SIG-M5 treated with dmso at 0.1 percent for 504 hours (cell line): ENCODE results near the gene SLC9A2.

Experiments used
- DNase-seq: peaks from one replicate; lab custom pipeline; 2025; ENCODE audit not compliant: unreplicated experiment; lab: John Stamatoyannopoulos, UW

The SLC9A2 gene

DNA sequence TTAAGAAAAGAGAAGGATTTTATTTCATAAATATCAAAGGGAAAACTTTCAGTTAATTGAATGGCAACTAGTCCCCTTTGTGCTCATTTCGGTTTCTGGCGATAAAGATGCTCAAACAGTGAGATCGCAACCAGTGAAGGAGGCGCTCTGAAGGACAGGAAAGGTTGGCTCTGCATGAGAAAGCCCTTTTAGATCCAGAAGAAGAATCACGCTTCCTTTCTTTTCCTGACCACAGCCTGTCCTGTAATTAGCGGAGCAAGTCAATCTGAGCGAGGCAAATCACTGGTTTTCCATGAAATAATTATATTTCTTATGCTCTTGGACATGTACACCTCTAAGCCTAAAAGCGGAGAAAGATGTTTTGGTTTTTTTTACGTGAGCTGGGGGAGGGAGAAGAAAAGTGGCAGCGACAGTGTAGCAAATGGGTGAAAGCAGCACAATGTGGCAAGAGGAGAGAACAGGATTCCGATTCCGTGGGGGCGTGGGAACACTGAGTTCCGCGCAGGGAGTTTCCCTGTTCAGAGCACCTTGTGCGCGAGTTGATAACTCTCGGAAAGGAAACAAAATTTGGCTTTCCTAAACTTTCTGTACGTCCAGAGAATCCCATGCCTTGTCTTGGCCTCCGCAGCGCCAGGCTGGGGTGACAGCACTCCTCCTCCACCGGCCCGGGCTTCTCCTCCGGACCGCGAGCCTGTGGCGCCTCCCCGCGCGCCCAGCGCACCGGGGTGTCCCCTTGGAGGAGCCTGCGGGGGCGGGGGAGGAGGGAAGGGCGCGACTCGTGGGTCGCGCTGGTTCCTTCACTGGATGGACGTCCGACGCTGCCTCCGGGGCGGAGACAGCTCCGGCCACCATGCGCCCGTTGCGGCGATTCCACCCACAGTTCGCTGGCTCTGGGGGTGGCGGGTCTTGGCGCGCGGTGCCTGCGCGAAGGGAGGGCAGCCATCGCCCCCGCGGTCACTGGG, 620 bp upstream of the SLC9A2 start:
- peak; percentile 19 for DNase-seq

GRCh38 chr2:102620332-102620731, 979 bp downstream of the SLC9A2 start:
- no peak for DNase-seq

- DNase-seq, result no peak
Observed at GRCh38 chr2:102621630-102622029, 2.3 kb downstream of the SLC9A2 start.

GRCh38 chr2:102622646-102623045, 3.3 kb downstream of the SLC9A2 start:
- DNase-seq, result no peak

GRCh38 chr2:102630458-102630857, 11.1 kb downstream of the SLC9A2 start:
- DNase-seq, result no peak

DNA sequence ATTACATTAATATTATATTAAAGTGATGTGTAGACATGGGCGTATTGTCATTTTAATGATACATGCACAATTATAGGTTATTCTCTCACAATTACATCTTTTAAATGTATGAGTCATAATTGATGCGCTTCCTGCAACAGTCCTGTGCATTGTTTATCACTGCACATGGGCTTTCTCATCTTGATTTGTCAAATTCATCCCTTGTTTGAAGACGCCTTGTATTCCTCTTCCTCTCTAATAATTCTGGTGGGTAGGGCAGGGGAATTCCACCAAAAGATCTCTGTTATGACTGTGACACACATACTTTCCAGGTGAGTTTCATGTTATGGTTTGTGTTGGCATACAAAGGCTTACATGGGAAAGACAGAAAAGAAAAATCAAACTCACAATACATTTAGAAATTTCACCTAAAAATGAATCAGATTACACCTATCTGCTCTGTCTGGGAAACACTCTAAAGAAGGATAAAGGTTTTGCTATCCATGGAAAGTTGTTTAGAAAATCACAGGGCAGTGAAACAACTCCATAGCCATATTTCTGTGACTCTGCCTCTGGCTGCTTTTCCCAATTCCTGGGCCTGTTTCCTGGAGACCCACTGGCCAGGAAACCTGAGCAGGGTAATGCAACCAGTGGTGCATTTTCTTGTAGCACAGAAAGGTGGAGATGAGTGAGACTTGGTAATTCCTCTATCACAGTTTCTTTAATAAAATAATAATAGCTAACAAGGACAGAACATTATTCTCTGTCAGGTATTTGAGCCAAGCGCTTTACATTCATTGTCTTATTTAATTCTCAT, 13.2 kb downstream of the SLC9A2 start:
- DNase-seq, result no peak

DNA sequence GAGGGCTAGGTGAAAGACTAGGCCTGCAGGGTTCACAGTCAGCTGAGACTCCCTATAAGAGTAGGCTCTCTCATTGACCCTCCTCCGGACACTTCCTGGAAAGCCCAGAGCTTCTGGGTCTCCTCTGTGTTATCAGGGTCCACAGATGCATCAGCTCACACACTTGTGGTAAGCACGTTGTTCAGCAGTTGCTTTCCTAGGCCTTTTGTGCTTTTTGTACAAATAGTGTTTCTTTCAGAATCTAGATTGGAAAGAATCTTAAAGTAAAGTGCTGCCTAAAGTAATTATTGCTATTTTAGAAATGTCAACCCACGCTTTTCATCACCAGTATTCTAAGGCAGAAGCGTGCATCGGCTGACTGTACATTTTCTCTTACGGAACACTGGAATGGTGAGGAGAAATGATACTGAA, 15.5 kb downstream of the SLC9A2 start:
- no peak for DNase-seq

DNA sequence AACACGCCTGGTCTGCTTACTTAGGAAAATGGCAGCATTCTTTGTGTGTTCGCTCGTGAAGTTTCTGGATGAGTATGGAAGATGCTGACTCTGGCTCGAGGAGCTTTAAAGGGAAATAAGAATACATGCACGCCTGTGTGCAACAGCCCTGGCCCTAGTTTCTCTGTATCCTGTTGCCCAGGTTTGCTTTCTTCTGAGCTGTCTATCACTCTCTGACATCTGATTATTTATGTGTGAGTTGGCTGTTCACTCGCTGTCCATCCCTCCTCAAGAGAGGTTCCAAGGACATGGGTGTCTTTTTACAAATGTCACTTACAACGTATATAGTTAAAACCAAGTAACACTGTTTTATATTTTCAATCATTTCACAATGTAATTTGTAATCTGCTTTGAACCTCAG, 16.0 kb downstream of the SLC9A2 start:
- no peak for DNase-seq

DNA sequence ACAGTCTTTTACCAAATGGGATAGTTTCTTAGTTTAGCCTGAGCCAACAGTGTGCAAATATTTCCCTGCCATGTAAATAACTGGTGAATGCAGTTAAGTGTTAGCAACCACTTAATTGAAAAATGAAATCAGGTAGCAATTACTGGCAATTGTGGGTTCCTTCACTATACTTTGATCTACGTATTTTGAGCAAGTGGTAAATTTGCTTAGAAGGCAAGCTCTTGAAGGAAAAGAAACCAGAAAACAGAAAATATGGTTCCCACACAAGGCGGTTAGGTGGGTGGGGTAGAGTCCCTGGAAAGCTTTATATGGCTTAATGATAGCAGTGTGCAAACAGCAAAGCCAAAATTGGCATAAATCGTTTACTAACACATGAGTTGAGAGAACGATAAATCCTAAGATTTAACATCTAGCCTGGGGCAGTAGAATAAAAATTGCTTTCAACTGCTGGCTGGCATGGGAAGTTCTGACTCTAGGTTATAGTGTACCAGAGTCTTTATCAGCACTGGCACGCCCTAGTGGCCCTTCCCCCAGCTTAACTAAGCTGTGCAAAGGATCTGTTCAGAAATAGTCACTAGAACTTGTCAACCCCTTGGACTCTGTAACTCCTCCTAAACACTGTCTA, 17.0 kb downstream of the SLC9A2 start:
- no peak for DNase-seq

- no peak for DNase-seq
Observed at GRCh38 chr2:102637358-102637757, 18.0 kb downstream of the SLC9A2 start.

GRCh38 chr2:102639429-102639828, 20.1 kb downstream of the SLC9A2 start:
- DNase-seq, result no peak

DNA sequence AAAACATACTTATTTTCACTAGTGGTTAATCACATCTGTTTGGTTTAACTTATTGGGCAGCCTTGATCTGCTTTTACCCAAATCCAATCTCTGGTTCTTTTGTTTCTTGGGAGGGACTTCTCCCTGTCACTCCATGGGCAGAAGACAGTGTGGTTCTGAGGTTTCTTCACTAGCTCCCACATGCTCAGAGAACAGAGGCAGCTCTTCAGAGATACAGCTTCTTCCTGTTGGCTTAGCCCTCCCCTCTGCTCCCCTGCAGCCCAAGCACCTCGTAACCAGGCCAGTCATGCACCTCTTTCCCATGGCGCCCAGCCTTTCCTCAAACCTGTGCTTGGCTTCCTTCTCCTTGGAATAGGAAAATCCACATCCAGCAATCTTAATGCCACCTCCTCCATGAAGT, 32.8 kb downstream of the SLC9A2 start:
- DNase-seq, result no peak

DNA sequence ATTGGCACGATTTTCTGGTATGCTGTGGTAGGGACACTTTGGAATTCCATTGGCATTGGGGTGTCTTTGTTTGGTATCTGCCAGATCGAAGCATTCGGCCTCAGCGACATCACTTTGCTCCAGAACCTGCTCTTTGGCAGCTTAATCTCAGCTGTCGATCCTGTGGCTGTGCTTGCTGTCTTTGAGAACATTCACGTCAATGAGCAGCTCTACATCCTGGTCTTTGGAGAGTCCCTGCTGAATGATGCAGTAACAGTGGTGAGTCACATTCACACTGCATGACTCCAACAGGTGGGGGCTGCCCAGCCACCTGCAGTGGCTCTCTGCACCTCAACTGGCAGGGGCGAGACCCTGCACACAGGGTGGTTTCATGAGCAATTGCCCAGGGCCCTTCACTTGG, 38.4 kb downstream of the SLC9A2 start:
- no peak for DNase-seq

DNA sequence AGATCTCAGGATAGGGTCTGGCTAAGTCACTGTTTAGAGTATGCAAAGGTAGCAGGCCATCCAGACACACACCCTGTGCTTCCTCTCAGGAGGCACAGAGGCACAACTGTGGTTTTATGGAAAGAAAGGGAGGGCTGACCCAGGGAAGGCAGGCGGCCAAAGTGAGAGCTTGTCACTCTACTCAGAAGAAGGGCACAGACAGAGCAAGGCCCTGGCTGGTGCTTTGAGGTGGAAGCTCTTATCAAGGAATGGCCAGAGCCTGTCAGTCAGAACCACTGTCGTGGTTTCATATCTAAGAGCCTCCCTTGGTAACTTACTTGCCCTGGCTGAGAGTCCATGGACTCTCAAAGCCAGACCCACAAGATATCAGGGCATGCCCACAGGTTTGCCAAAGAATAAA, 40.7 kb downstream of the SLC9A2 start:
- no peak for DNase-seq

GRCh38 chr2:102660574-102660973, 41.2 kb downstream of the SLC9A2 start:
- DNase-seq, result no peak

- no peak for DNase-seq
Observed at GRCh38 chr2:102661846-102662245, 42.5 kb downstream of the SLC9A2 start.

DNA sequence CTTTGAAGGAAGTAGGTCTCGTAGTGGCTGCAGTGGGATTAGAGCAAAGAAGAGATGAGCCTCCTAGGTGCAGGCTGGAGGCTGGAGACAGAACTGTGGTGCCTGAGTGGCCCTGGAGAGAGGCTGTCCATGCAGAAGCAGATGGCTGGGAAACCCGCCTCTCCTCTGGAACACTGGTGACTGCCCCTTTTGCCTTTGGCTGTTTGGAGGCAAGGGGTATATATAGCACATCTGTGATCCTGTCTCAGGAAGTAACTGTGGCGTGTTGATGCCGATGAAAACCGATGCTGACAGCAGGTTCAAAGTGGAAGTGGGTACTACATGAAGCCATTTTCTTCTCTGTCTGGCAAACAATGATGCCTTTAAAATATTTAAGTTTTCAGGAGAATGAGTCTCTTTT, 43.5 kb downstream of the SLC9A2 start:
- no peak for DNase-seq

DNA sequence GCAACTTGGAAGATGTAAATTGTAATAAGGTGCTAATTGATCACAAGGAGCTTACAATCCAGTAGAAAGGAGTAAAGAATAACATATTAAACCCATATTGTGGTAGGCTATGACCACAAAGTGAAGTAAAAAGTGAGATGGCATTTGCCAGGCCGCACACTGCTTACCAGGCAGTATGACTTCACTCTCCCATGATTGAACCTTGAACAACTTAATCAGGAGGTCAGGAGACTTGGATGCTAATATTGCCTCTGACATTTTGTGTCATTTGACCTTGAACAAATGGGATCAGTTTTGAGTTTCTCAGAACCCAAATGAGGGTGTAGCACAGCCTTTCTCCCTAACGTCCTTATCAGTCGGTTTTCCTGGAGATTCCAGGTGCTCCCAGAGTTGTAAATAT, 44.0 kb downstream of the SLC9A2 start:
- no peak for DNase-seq

DNA sequence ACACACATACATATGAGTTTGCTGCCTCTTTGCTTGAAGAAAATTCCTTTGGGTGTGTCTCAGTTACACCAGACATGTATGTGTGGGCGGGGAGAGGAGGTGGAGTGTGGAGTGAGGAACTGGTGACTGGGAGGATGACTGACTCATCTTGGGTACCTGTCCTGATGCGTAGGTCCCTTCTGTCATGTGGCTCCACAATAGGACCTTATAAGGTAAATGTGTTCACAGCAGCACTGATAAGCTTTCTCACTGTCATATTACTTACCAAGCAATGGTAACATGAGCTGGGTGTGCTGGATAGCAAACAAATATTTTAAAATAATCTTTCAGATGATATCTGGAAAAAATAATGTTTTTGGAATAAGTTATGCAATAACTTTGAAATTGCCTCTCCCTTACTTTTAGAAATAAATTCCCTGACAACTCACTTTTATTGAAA, 45.1 kb downstream of the SLC9A2 start:
- DNase-seq, result peak; percentile 40

- DNase-seq, result no peak
Observed at GRCh38 chr2:102667072-102667471, 47.7 kb downstream of the SLC9A2 start.

DNA sequence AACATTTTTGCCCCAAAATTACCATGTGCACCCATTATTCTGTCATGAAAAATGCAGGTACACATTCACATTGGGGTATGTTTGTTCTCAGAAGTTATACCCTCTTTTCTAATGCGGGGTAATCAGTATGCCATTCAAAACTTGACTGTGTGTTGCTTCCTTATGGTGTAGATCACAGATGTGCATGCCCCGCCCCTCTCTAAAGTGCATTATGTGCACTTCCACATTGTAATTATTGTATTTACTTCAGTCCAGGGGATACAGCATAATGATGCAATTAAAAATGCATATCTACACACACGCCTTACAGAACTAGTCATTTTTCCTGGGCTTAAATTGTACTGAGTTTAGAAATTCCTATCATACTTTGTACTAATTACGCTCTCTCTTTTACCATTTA, 48.8 kb downstream of the SLC9A2 start:
- DNase-seq, result no peak

DNA sequence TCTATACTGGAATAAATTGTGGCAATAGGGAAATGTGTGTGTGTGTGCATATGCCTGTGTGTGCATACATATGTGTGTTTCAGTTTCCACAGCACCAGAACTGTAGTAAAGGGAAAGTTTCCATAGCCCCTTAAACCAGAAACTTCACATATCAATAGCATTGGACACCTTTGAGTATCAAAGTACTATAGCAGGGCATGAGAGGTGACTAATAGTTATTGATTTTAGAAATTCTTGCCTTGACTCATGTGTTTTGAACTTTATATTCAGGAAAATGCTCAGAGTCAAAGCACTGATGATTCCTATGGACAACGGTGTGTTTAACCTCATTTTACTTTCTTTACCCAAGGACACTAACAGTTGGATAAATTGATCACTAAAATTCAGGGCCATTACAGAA, 50.0 kb downstream of the SLC9A2 start:
- DNase-seq, result no peak
